ENCODE data around the gene PPP1R26.

PPP1R26 gene

GRCh38 chr9:135480071-135480939, 723 bp downstream of the PPP1R26 start:
- Histone ChIP-seq H3K9ac (ENCODE audit: low read length) (peak overlapping the region; percentile 80), H3K27ac (ENCODE audit: low read depth, low read length) (peak overlapping the region; percentile 83), H3K9me3 (ENCODE audit: control insufficient read depth, insufficient read depth, low read depth, low read length) (no peaks in the 10 kb centered on the region), H3K4me1 (ENCODE audit: control insufficient read depth, insufficient read depth, low read length) (peaks cover 6% of the 10 kb centered on the region; the same call in 1 of the 2 replicates), H3K36me3 (ENCODE audit: control insufficient read depth, insufficient read depth, low read length) (peaks cover 21% of the 10 kb centered on the region), H3K4me3 (ENCODE audit: low read depth, low read length) (peak overlapping the region; percentile 91), H3K27me3 (ENCODE audit: control insufficient read depth, insufficient read depth, low read length) (no peaks in the 10 kb centered on the region)

- Histone ChIP-seq H3K9ac (ENCODE audit: low read length) (peak overlapping the region; percentile 80), H3K4me1 (ENCODE audit: control insufficient read depth, insufficient read depth, low read length) (peaks cover 6% of the 10 kb centered on the region; the same call in 1 of the 2 replicates), H3K9me3 (ENCODE audit: control insufficient read depth, insufficient read depth, low read depth, low read length) (no peaks in the 10 kb centered on the region), H3K36me3 (ENCODE audit: control insufficient read depth, insufficient read depth, low read length) (peaks cover 27% of the 10 kb centered on the region), H3K4me3 (ENCODE audit: low read depth, low read length) (peak overlapping the region; percentile 91), H3K27me3 (ENCODE audit: control insufficient read depth, insufficient read depth, low read length) (no peaks in the 10 kb centered on the region), H3K27ac (ENCODE audit: low read depth, low read length) (no peak overlapping the region)
Measured at GRCh38 chr9:135480940-135481310, 1.3 kb downstream of the PPP1R26 start.

- Histone ChIP-seq H3K9me3 (ENCODE audit: control insufficient read depth, insufficient read depth, low read depth, low read length) (no peaks in the 10 kb centered on the region), H3K4me3 (ENCODE audit: low read depth, low read length) (no peak overlapping the region), H3K27ac (ENCODE audit: low read depth, low read length) (no peak overlapping the region), H3K9ac (ENCODE audit: low read length) (no peak overlapping the region), H3K4me1 (ENCODE audit: control insufficient read depth, insufficient read depth, low read length) (peaks cover 6% of the 10 kb centered on the region; the same call in 1 of the 2 replicates), H3K36me3 (ENCODE audit: control insufficient read depth, insufficient read depth, low read length) (peaks cover 40% of the 10 kb centered on the region), H3K27me3 (ENCODE audit: control insufficient read depth, insufficient read depth, low read length) (no peaks in the 10 kb centered on the region)
Measured at GRCh38 chr9:135482015-135482754, 2.6 kb downstream of the PPP1R26 start.

GRCh38 chr9:135484460-135485277, 5.1 kb downstream of the PPP1R26 start:
- Histone ChIP-seq H3K4me1 (ENCODE audit: control insufficient read depth, insufficient read depth, low read length) (peaks cover 6% of the 10 kb centered on the region; the same call in 1 of the 2 replicates), H3K9me3 (ENCODE audit: control insufficient read depth, insufficient read depth, low read depth, low read length) (no peaks in the 10 kb centered on the region), H3K36me3 (ENCODE audit: control insufficient read depth, insufficient read depth, low read length) (peaks cover 55% of the 10 kb centered on the region), H3K4me3 (ENCODE audit: low read depth, low read length) (no peak overlapping the region), H3K27ac (ENCODE audit: low read depth, low read length) (no peak overlapping the region), H3K27me3 (ENCODE audit: control insufficient read depth, insufficient read depth, low read length) (no peaks in the 10 kb centered on the region), H3K9ac (ENCODE audit: low read length) (no peak overlapping the region)

GRCh38 chr9:135485385-135485784, 5.8 kb downstream of the PPP1R26 start:
- H3K4me3 ChIP-seq (ENCODE audit: low read depth, low read length), result no peak overlapping the region
- H3K36me3 ChIP-seq (ENCODE audit: control insufficient read depth, insufficient read depth, low read length), result peaks cover 55% of the 10 kb centered on the region
- no peak overlapping the region for H3K27ac ChIP-seq (ENCODE audit: low read depth, low read length)
- no peaks in the 10 kb centered on the region for H3K27me3 ChIP-seq (ENCODE audit: control insufficient read depth, insufficient read depth, low read length)
- H3K9ac ChIP-seq (ENCODE audit: low read length), result no peak overlapping the region
- H3K9me3 ChIP-seq (ENCODE audit: control insufficient read depth, insufficient read depth, low read depth, low read length), result no peaks in the 10 kb centered on the region
- H3K4me1 ChIP-seq (ENCODE audit: control insufficient read depth, insufficient read depth, low read length), result peaks cover 6% of the 10 kb centered on the region

- peaks cover 55% of the 10 kb centered on the region for H3K36me3 ChIP-seq (ENCODE audit: control insufficient read depth, insufficient read depth, low read length)
- no peaks in the 10 kb centered on the region for H3K9me3 ChIP-seq (ENCODE audit: control insufficient read depth, insufficient read depth, low read depth, low read length)
- H3K27ac ChIP-seq (ENCODE audit: low read depth, low read length), result no peak overlapping the region
- no peaks in the 10 kb centered on the region for H3K27me3 ChIP-seq (ENCODE audit: control insufficient read depth, insufficient read depth, low read length)
- peaks cover 10% of the 10 kb centered on the region for H3K4me1 ChIP-seq (ENCODE audit: control insufficient read depth, insufficient read depth, low read length)
- no peak overlapping the region for H3K4me3 ChIP-seq (ENCODE audit: low read depth, low read length)
- no peak overlapping the region for H3K9ac ChIP-seq (ENCODE audit: low read length)
Measured at GRCh38 chr9:135485832-135486231, 6.2 kb downstream of the PPP1R26 start.

GRCh38 chr9:135486267-135487065, 6.9 kb downstream of the PPP1R26 start:
- Histone ChIP-seq H3K36me3 (ENCODE audit: control insufficient read depth, insufficient read depth, low read length) (peaks cover 55% of the 10 kb centered on the region), H3K4me3 (ENCODE audit: low read depth, low read length) (no peak overlapping the region), H3K9me3 (ENCODE audit: control insufficient read depth, insufficient read depth, low read depth, low read length) (no peaks in the 10 kb centered on the region), H3K27me3 (ENCODE audit: control insufficient read depth, insufficient read depth, low read length) (no peaks in the 10 kb centered on the region), H3K9ac (ENCODE audit: low read length) (no peak overlapping the region), H3K4me1 (ENCODE audit: control insufficient read depth, insufficient read depth, low read length) (peaks cover 8% of the 10 kb centered on the region), H3K27ac (ENCODE audit: low read depth, low read length) (no peak overlapping the region)

- Histone ChIP-seq H3K4me1 (ENCODE audit: control insufficient read depth, insufficient read depth, low read length) (peaks cover 8% of the 10 kb centered on the region; the same call in 1 of the 2 replicates), H3K27me3 (ENCODE audit: control insufficient read depth, insufficient read depth, low read length) (no peaks in the 10 kb centered on the region), H3K9ac (ENCODE audit: low read length) (no peak overlapping the region), H3K36me3 (ENCODE audit: control insufficient read depth, insufficient read depth, low read length) (peaks cover 55% of the 10 kb centered on the region), H3K4me3 (ENCODE audit: low read depth, low read length) (no peak overlapping the region), H3K27ac (ENCODE audit: low read depth, low read length) (no peak overlapping the region), H3K9me3 (ENCODE audit: control insufficient read depth, insufficient read depth, low read depth, low read length) (no peaks in the 10 kb centered on the region)
Measured at GRCh38 chr9:135487281-135488012, 7.9 kb downstream of the PPP1R26 start.

GRCh38 chr9:135488013-135488330, 8.4 kb downstream of the PPP1R26 start:
- H3K9ac ChIP-seq (ENCODE audit: low read length), result no peak overlapping the region
- H3K36me3 ChIP-seq (ENCODE audit: control insufficient read depth, insufficient read depth, low read length), result peaks cover 55% of the 10 kb centered on the region
- no peak overlapping the region for H3K27ac ChIP-seq (ENCODE audit: low read depth, low read length)
- H3K9me3 ChIP-seq (ENCODE audit: control insufficient read depth, insufficient read depth, low read depth, low read length), result no peaks in the 10 kb centered on the region
- no peaks in the 10 kb centered on the region for H3K27me3 ChIP-seq (ENCODE audit: control insufficient read depth, insufficient read depth, low read length)
- H3K4me3 ChIP-seq (ENCODE audit: low read depth, low read length), result no peak overlapping the region
- H3K4me1 ChIP-seq (ENCODE audit: control insufficient read depth, insufficient read depth, low read length), result peaks cover 8% of the 10 kb centered on the region; the same call in 1 of the 2 replicates

- peaks cover 8% of the 10 kb centered on the region; the same call in 1 of the 2 replicates for H3K4me1 ChIP-seq (ENCODE audit: control insufficient read depth, insufficient read depth, low read length)
- H3K9me3 ChIP-seq (ENCODE audit: control insufficient read depth, insufficient read depth, low read depth, low read length), result no peaks in the 10 kb centered on the region
- no peak overlapping the region for H3K9ac ChIP-seq (ENCODE audit: low read length)
- H3K4me3 ChIP-seq (ENCODE audit: low read depth, low read length), result no peak overlapping the region
- H3K27ac ChIP-seq (ENCODE audit: low read depth, low read length), result no peak overlapping the region
- H3K27me3 ChIP-seq (ENCODE audit: control insufficient read depth, insufficient read depth, low read length), result no peaks in the 10 kb centered on the region
- peaks cover 51% of the 10 kb centered on the region for H3K36me3 ChIP-seq (ENCODE audit: control insufficient read depth, insufficient read depth, low read length)
Measured at GRCh38 chr9:135488527-135488926, 8.9 kb downstream of the PPP1R26 start.
